ENCODE measurements around the gene SHC3. TPM values are rescaled to one million over a fixed set of nuclear protein-coding genes. Genes with fewer than 3 reads are reported as not detected.

SHC3 gene
- total RNA-seq, result 68.9 TPM

GRCh38 chr9:89177944-89178829 is at the start of gene SHC3:
SHC3 (minus strand) TSS chr9:89178818; CDS start chr9:89178460, 358 bp downstream.

GRCh38 chr9:88991066-88992034 is 187.3 kb downstream of the SHC3 start, which contains the start of gene S1PR3:
S1PR3 (plus strand) TSS chr9:88991468; CDS start chr9:89001201, 9,733 bp downstream.

Other genes with a start within 250 kb of the SHC3 start
- gene S1PR3, start 187.3 kb downstream of the SHC3 start, total RNA-seq, result 7.5 TPM
- 31.6 TPM for gene CKS2, start 132.4 kb upstream of the SHC3 start, total RNA-seq
- gene SECISBP2, start 139.7 kb upstream of the SHC3 start, total RNA-seq, result 171 TPM

All from parietal lobe (tissue), 1 donor.